SK-N-SH (cell line): Measurements from ENCODE around the gene PTGR2. TPM values are rescaled to one million over a fixed set of nuclear protein-coding genes. Genes with fewer than 3 reads are reported as not detected.

ENCODE experiments used
- CTCF ChIA-PET: fragments of 300-600, 350-600 bp; formaldehyde crosslinking; extraction: SDS; loops from one replicate; lab custom pipeline; 2021; lab: Yijun Ruan, JAX
- POLR2A ChIA-PET: fragments of 350-600 bp; sonication (Branson Sonifier 250); formaldehyde crosslinking; extraction: SDS; loops from one replicate; lab custom pipeline; 2020; ENCODE audit warnings: antibody characterized with exemption, inconsistent platforms; lab: Yijun Ruan, JAX
- DNase-seq: peaks from one replicate; pipeline ENCODE4 v3.0.0; 2012
- H2AFZ ChIP-seq: fragments of 200-600 bp; sonication (generic); 2 replicates; pipeline ENCODE4 v1.8.1; 2016; ENCODE audit warnings: antibody characterized with exemption, mild to moderate bottlenecking, low read depth
- H3F3A ChIP-seq: fragments of 200-600 bp; sonication (generic); replicated peaks from 2 replicates; pipeline ENCODE3; 2016; ENCODE audit warnings: antibody characterized with exemption, mild to moderate bottlenecking; ENCODE audit not compliant: insufficient read depth
- H3K27ac ChIP-seq, 2 experiments: fragments of 200-500 bp in 1 of 2; fragments of 200-600 bp in 1 of 2; sonication (Bioruptor generic) in 1 of 2; sonication (generic), shearing (Covaris generic) in 1 of 2; 2 replicates each; pipeline versions ENCODE4 v1.5.1 to v1.6.1; 2014 to 2016; ENCODE audit warnings: low read depth in 2 of 2, inconsistent platforms in 1 of 2, low read length in 1 of 2, mild to moderate bottlenecking in 1 of 2, mixed read lengths in 1 of 2
- H3K27me3 ChIP-seq: fragments of 200-600 bp; sonication (generic), shearing (Covaris generic); 2 replicates; pipeline ENCODE4 v1.6.1; 2016; ENCODE audit warnings: mixed run types; ENCODE audit not compliant: insufficient read depth
- H3K36me3 ChIP-seq, 2 experiments: fragments of 200-500 bp in 1 of 2; fragments of 200-600 bp in 1 of 2; sonication (Bioruptor generic) in 1 of 2; sonication (generic) in 1 of 2; replicated peaks in 1 of 2; 2 replicates each; pipeline versions ENCODE3 to v1.5.1; 2014 to 2016; ENCODE audit warnings: low read length in 1 of 2, mild to moderate bottlenecking in 1 of 2; ENCODE audit not compliant: insufficient read depth in 2 of 2, control insufficient read depth in 1 of 2
- H3K4me1 ChIP-seq, 2 experiments: fragments of 200-500 bp in 1 of 2; fragments of 200-600 bp in 1 of 2; sonication (Bioruptor generic) in 1 of 2; sonication (generic), shearing (Covaris generic) in 1 of 2; 2 replicates each; pipeline versions ENCODE4 v1.5.1 to v1.6.1; 2014 to 2016; ENCODE audit warnings: low read depth in 1 of 2, low read length in 1 of 2, mixed run types in 1 of 2; ENCODE audit not compliant: insufficient read depth in 2 of 2, control insufficient read depth in 1 of 2
- H3K4me2 ChIP-seq: fragments of 200-600 bp; sonication (generic), shearing (Covaris generic); 2 replicates; pipeline ENCODE4 v1.6.1; 2017; ENCODE audit warnings: mixed run types
- H3K4me3 ChIP-seq, 2 experiments: fragments of 200-500 bp in 1 of 2; fragments of 200-600 bp in 1 of 2; sonication (Bioruptor generic) in 1 of 2; sonication (generic), shearing (Covaris generic) in 1 of 2; 2 replicates each; pipeline versions ENCODE4 v1.5.1 to v1.8.1; 2014 to 2016; ENCODE audit warnings: low read depth in 2 of 2, inconsistent platforms in 1 of 2, low read length in 1 of 2, mild to moderate bottlenecking in 1 of 2, mixed read lengths in 1 of 2, moderate library complexity in 1 of 2
- H3K79me2 ChIP-seq: fragments of 200-600 bp; sonication (generic); 2 replicates; pipeline ENCODE4 v1.8.1; 2017; ENCODE audit warnings: mild to moderate bottlenecking; ENCODE audit not compliant: insufficient read depth
- H3K9ac ChIP-seq: fragments of 200-600 bp; sonication (generic); 2 replicates; pipeline ENCODE4 v1.6.1; 2017; ENCODE audit warnings: mixed run types
- H3K9me2 ChIP-seq: fragments of 200-600 bp; sonication (generic); 2 replicates; pipeline ENCODE4 v1.6.1; 2017; ENCODE audit warnings: mixed run types
- H3K9me3 ChIP-seq: fragments of 200-600 bp; sonication (generic); 2 replicates; pipeline ENCODE4 v1.6.1; 2017; ENCODE audit warnings: mixed run types, mild to moderate bottlenecking, moderate library complexity
- H4K20me1 ChIP-seq: fragments of 200-600 bp; sonication (generic); 2 replicates; pipeline ENCODE4 v1.6.1; 2017; ENCODE audit warnings: mild to moderate bottlenecking, mixed run types; ENCODE audit not compliant: insufficient read depth
- EZH2phosphoT487 ChIP-seq: fragments of 200-600 bp; sonication (generic); IDR thresholded peaks from 2 replicates; pipeline ENCODE4 v1.6.1; 2017; ENCODE audit warnings: low read depth, mixed run types, mild to moderate bottlenecking, antibody characterized with exemption, moderate library complexity, borderline replicate concordance
- FOSL2 ChIP-seq: IDR thresholded peaks from 2 replicates; pipeline ENCODE4 v1.4.0; 2012; ENCODE audit warnings: low read depth, mild to moderate bottlenecking, moderate library complexity, borderline replicate concordance
- MAX ChIP-seq: IDR thresholded peaks from 2 replicates; pipeline ENCODE4 v1.4.0; 2012; ENCODE audit warnings: low read depth
- MXI1 ChIP-seq: IDR thresholded peaks from 2 replicates; pipeline ENCODE4 v1.6.1; 2012; ENCODE audit warnings: mild to moderate bottlenecking, low read depth, low read length, improper control_type of control experiment
- POLR2AphosphoS5 ChIP-seq: IDR thresholded peaks from 2 replicates; pipeline ENCODE4 v1.6.1; 2012; ENCODE audit warnings: low read depth, low read length
- RAD21 ChIP-seq: IDR thresholded peaks from 2 replicates; pipeline ENCODE4 v1.6.1; 2012; ENCODE audit warnings: mild to moderate bottlenecking, low read length
- SMC3 ChIP-seq: IDR thresholded peaks from 2 replicates; pipeline ENCODE4 v1.6.1; 2012; ENCODE audit warnings: low read depth, low read length, improper control_type of control experiment
- YY1 ChIP-seq: IDR thresholded peaks from 2 replicates; pipeline ENCODE4 v1.4.0; 2012; ENCODE audit warnings: low read depth, mild to moderate bottlenecking
- WGBS: methylation state at CpG from one replicate; pipeline ENCODE4 v1.1.6; 2017; ENCODE audit warnings: low lambda C conversion rate; 5-methylcytosine and 5-hydroxymethylcytosine counted together
- polyA plus RNA-seq, 3 experiments: library from polyadenylated mRNA; depleted of rRNA; stranded (reverse); fragments of >200 nt; gene quantifications; 2 replicates each; pipeline ENCODE4 v1.2.3, GENCODE V29; 2012

The PTGR2 gene
- polyA plus RNA-seq, 1 of the 3 experiments (the other 2 are of a cell fraction) = 7.1 TPM

GRCh38 chr14:73814153-73814552 is 37.5 kb upstream of the PTGR2 start:
- no peaks in the 10 kb centered on the region for H3K4me1 ChIP-seq
- H3K4me3 ChIP-seq = no peak overlapping the region
- no peak for DNase-seq
- no peak overlapping the region for H3K27ac ChIP-seq
- no peaks in the 10 kb centered on the region for H3K79me2 ChIP-seq
- CTCF ChIA-PET = interaction anchor here (0.6 kb wide), 1 partner anchor 84 kb away, joined by 3 read pairs; no protein-coding TSS in a partner anchor
- H3K36me3 ChIP-seq = no peaks in the 10 kb centered on the region
- no peak for TF ChIP-seq RAD21
- TF ChIP-seq FOSL2 = no peak
- no peaks in the 10 kb centered on the region for H3K9me3 ChIP-seq
- no peak overlapping the region for H3K9ac ChIP-seq
- H2AFZ ChIP-seq = no peak overlapping the region
- H3K27me3 ChIP-seq = 0 out of 2 replicates have a peak, but pooled peaks cover 7% of the 10 kb centered on the region
- H3F3A ChIP-seq = peaks cover 4% of the 10 kb centered on the region
- no peak overlapping the region for H3K4me2 ChIP-seq
- 87% methylated on average over 4 of the region's 4 CpGs for WGBS
- H3K9me2 ChIP-seq = no peaks in the 10 kb centered on the region
- POLR2A ChIA-PET = no interaction called here
- H4K20me1 ChIP-seq = no peaks in the 10 kb centered on the region

- Histone ChIP-seq H3K36me3 (no peaks in the 10 kb centered on the region), H4K20me1 (no peaks in the 10 kb centered on the region), H3K9ac (no peak overlapping the region), H3K27ac (no peak overlapping the region), H3K27me3 (0 out of 2 replicates have a peak, but pooled peaks cover 7% of the 10 kb centered on the region), H3K79me2 (no peaks in the 10 kb centered on the region), H3K4me2 (no peak overlapping the region), H3K9me2 (no peaks in the 10 kb centered on the region), H3K4me3 (no peak overlapping the region), H3F3A (peaks cover 4% of the 10 kb centered on the region)
- DNase-seq = no peak
- CTCF ChIA-PET = interaction anchor here (1.9 to 2.7 kb wide), 3 partner anchors 9 to 87 kb away, joined by 6 to 13 read pairs (median 10); no protein-coding TSS in a partner anchor
- TF ChIP-seq POLR2AphosphoS5 (no peak), YY1 (no peak), MXI1 (no peak)
- TF ChIP-seq, all 33 proteins: peak for 0
- no peaks in the 10 kb centered on the region for H3K9me3 ChIP-seq
- H2AFZ ChIP-seq = no peak overlapping the region
- H3K4me1 ChIP-seq = no peaks in the 10 kb centered on the region
- POLR2A ChIA-PET = no interaction called here
- 87% methylated on average over 5 of the region's 5 CpGs for WGBS
Measured at GRCh38 chr14:73815849-73816248, 35.8 kb upstream of the PTGR2 start.

- Histone ChIP-seq H2AFZ (no peak overlapping the region), H3K4me2 (no peak overlapping the region), H3F3A (peaks cover 4% of the 10 kb centered on the region), H3K4me1 (no peaks in the 10 kb centered on the region), H4K20me1 (no peaks in the 10 kb centered on the region), H3K4me3 (no peak overlapping the region), H3K9me2 (no peaks in the 10 kb centered on the region), H3K36me3 (no peaks in the 10 kb centered on the region), H3K27me3 (0 out of 2 replicates have a peak, but pooled peaks cover 7% of the 10 kb centered on the region), H3K9me3 (no peaks in the 10 kb centered on the region), H3K27ac (no peak overlapping the region), H3K9ac (no peak overlapping the region), H3K79me2 (no peaks in the 10 kb centered on the region)
- CTCF ChIA-PET = interaction anchor here (1.9 to 2.7 kb wide), 3 partner anchors 9 to 88 kb away, joined by 6 to 13 read pairs (median 10); no protein-coding TSS in a partner anchor
- DNase-seq = no peak
- WGBS = 94% methylated on average over 4 of the region's 4 CpGs
- no peak for TF ChIP-seq MAX
- no peak for TF ChIP-seq SMC3
- TF ChIP-seq RAD21 = no peak
- TF ChIP-seq EZH2phosphoT487 = no peak
- POLR2A ChIA-PET = no interaction called here
Measured at GRCh38 chr14:73816393-73816816, 35.2 kb upstream of the PTGR2 start.
